ENCODE results near the gene SP140L.
"Not testable (repeated sequence)": the region's sequence is repeated elsewhere in the genome, so short reads cannot be mapped to it uniquely, and the experiment has no call there.

SP140L gene

DNA sequence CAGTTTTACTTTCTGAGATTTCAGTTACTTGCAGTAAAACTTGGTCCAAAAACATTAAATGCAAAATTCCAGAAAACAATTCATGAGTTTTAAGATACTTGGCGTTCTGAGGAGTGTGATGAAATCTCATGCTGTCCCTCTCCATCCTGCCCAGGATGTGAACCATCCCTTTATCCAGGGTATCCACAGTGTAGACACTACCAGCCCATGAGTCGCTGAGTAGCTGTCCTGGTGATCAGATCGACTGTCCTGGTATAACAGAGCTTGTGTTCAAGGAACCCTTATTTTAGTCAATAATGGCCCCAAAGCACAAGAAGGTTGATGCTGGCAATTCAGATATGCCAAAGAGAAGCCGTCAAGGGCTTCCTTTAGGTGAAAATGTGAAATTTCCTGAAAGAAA, 92.2 kb downstream of the SP140L start:
- DNase-seq (ENCODE audit: low spot score) = no peak

GRCh38 chr2:230422149-230422548, 95.2 kb downstream of the SP140L start:
- no peak for DNase-seq (ENCODE audit: low spot score)

DNA sequence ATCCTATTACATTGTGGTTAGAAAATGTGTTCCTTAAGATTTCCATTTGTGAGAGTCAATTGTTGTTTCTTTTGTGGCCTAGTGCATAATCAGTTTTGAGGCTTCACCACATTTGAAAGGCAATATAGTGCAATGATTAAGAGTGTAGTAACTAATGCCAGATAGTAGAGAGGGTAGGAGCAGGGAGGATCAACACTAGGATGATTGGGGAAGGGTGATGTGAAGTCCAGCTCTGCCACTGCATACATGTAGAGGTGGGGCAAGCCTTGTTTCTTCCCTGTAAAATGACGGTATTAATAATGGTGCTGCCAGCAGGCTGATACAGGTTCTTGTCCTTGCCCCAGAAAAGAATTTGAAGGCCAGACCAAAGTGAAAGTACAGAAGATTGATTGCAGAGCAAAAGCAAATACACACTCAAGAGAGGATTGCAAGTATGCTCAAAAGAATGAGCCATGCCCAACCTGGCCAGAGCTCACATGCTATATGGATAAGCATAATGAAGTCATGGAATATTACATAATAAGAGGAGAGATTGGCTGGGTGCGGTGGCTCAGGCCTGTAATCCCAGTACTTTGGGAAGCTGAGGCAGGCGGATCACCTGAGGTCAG, 97.0 kb downstream of the SP140L start:
- no peak for DNase-seq (ENCODE audit: low spot score)

GRCh38 chr2:230425377-230425776, 98.4 kb downstream of the SP140L start:
- no peak for DNase-seq (ENCODE audit: low spot score)

DNA sequence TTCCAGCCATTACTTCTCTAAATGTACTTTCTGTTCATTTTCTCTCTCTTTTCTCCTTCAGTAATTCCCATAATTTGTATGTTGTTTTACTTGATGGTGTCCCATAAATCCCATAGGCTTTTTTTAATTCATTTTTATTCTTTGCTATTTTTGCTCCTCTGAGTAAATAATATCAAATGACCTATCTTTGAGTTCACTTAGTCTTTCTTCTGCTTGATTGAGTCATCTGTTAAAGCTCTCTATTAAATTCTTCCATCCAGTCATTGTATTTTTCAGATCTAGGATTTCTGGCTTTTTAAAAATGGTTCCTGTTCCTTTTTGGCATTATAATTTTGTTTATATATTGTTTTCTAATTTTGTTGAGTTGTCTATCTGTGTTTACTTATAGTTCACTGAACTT, 102.5 kb downstream of the SP140L start:
- no peak for DNase-seq (ENCODE audit: low spot score)

DNA sequence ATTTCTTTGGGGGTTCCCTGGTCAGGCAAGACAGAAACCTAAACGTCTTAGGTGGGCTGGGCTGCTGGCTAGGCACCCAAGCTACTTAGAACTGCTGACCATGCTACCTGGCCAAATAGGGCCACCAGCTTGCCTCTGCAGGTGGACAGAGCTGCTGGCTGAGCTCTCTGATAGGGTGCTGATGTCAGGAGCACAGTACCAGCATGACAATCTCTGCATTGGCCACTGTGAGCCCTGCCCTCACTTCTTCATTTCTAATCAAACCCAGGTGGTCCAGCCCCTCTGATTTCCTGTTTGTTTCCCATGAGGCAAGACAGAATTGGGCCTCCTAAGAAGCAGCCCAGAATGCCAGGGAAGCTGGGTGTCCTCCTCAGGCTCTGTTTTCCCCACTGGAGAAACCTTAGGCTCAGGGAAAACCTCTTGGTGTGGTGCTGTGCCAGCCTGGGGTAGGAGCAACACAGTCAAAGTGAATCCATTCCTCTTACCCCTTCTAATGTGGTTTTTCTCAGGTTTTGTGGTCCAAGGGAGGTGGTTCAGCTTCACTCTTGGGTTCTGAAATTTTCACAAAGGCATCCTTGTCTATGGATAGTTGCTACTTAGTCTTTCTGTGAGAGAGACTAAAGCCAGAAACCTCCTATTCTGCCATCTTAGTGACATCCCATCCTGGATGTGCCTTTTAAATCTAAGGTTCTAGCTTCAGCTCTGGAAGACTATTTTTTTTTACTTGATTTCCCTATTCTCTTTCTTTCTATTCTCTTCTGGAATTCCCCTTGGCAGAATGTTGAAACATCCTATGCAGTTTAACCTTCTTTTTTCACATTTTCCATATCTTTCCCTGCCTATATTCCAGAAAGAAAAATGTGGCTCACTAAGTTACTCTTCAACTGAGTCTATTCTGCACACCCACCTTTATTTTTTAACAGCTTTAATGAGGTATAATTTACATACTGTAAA, 104.2 kb downstream of the SP140L start:
- no peak for DNase-seq (ENCODE audit: low spot score)

DNA sequence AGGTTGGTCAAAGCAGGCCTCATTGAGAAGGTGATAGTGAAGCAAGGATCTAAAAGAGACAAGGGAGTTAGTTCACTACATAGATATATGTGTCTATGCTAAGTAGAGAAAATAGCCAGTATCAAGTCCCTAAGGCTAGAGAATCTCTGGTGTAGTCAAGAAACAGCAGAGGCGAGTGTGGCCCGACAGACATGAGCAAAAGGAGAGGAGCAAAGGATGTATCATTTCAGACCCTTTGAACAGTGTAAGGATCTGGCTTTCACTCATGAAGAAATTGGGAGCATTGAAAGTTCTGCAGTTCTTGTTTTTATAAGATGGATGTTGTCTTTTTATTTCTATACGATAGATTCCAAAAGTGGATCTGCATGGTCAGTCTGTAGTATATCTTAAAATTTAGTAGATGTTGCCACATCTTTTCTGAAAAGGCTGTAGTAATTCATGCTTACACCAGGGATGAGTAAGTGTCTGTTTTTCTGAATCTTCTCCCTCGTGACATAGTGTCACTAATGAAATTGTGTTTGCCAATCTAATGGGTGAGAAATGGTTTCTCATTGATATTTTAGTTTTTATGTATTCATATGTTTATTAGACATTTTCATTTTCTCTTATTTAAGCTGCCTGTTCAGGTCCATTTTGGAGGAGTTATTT, 107.8 kb downstream of the SP140L start:
- no peak for DNase-seq (ENCODE audit: low spot score)

DNA sequence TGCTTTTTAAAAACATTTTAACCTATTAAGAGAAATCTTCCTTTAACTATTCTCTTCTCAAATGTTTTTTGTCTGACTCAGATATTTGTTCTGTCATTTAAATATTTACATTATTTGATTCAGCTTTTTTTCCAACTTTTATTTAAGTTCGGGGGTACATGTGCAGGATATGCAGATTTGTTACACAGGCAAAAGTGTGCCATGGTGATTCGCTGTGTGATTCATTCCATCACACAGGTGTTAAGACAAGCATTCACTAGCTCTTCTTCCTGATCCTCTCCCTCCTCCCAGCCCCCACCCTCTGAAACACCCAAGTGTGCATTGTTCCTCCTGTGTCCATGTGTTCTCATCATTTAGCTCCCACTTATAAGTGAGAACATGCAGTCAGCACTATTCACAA, 108.4 kb downstream of the SP140L start:
- DNase-seq (ENCODE audit: low spot score) = no peak

- DNase-seq (ENCODE audit: low spot score) = not testable (repeated sequence)
Measured at GRCh38 chr2:230439121-230439520, 112.1 kb downstream of the SP140L start.

GRCh38 chr2:230439590-230439989, 112.6 kb downstream of the SP140L start:
- no peak for DNase-seq (ENCODE audit: low spot score)

DNA sequence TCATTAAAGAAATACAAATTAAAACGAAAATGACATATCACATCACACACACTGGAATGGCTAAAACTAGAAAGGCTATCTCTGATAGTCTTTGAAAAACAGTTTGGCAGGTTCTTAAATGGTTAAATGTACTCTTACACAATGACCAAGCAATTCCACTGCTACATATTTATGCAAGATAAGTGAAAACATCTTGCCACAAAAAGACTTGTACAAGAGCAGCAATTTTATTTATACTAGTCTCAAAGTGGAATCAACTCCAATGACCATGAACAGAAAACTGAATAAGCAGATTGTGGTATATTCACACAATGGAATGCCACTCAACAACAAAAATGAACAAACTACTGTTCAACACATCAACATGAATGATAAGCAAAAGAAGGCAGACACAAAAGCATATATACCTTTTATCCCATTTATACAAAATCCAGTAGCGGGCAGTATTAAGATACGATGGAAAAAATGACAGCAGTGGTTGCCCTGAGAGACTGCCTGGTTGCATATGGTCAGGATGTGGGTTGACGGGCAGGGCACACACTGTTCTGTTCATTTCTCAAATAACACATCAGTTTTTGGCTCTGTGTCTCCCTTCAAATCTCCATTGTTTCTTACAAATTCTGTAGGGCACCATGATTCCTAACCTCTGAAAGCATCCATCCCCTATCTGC, 114.4 kb downstream of the SP140L start:
- no peak for DNase-seq (ENCODE audit: low spot score)

DNA sequence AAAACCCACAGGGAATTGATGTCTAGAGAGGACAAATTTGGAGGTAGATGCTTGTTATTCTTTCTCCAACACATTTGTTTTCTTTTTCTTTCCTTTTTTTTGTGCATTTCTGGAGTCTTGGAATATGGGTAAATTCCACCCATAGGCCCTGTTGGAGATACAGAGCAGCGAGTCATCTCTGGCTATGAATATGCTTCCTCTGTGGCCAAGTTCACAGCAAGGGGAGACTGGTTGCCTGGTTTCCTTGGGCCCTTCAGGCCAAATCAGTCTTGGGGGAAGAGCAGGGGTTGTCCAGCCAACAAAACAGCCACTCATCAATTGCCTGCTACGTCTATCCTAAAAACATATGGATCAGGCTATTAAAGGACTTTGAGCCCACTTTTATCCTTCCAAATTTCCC, 116.5 kb downstream of the SP140L start:
- no peak for DNase-seq (ENCODE audit: low spot score)

DNA sequence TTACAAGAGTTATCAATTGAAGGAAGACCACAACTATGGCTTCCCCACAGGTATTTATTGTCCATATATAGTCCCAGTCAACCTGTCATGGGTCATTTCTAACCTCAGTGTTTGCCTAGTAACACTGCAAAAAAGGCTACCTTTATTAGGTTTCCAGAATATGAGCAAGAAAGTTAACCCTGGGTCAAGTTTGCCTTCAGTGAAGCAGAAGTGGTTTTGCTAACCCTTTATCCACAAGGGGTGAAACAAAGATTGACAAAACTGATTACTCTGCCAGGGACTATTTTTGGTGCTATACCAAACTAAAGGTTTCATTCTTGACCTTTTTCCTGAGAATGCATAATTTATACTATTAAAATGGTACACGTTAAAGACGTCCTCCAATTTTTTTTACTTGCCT, 117.8 kb downstream of the SP140L start:
- no peak for DNase-seq (ENCODE audit: low spot score)

GRCh38 chr2:230447036-230447435, 120.0 kb downstream of the SP140L start:
- DNase-seq (ENCODE audit: low spot score) = no peak

DNA sequence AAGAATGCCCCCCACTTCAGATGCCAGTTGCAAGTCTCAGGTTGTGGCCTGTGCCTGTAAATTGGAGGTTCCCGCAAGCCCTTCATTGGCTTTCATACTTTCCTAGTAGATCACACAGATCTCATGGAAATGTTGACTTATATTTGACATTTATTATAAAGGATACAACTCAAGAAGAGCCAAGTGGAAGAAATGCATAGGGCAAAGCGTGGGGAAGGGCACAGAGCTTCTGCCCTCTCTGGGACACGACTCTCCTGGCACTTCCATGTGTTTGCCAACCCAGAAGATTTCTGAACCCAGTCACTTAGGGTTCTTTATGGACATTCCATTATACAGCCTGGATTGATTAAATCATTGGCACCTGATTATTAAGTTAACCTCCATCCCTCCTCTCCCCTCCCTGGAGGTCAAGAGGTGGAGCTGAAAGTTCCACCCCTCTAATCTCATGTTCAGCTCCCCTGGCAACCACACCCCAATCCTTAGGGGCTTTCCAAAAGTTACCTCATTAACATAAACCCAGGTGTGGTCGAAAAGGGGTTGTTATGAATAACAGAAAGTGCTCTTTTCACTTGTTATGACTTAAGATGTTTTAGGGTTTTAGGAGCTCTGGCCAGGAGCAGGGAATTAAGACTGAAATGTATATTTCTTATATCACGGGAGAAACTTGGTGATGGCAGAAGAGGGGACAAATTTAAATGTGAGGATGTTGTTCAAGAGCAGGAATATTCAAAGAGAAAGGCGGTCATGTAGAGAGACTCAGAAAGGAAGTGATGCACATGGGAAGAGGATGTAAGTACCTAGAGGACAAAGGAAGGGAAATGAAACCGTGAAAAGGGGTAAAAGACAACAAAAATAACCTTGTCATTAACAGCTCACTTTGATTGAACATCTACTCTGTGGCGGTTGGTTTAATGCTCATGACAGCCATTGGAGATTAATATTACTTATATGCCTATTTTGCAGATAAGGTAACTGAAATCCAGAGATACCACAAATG, 120.8 kb downstream of the SP140L start:
- no peak for DNase-seq (ENCODE audit: low spot score)

DNA sequence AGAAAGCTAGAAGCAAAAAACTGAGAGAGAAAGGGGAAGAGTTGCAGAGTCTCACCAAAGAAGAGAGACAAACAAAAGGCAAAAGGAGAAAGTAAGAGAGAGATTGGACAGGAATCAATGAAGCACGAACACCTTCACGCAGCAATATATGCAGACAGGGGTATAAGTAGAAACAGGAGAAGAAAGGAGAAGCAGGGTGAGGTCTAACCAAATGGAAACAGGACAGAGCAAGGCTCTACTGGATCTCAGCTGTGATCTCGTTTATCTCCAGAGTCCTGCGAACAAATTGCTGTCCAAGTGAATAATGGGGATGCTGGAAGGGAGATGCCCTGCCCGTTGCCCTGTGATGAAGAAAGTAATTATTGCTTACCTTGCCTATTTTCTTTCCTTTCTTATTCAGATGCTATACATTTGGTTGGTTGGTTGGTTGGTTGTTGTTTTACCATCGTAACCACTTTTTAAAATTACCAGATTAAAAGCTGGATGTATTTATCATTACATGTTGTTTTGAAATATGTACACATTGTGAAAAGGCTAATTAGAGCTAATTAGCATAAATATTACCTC, 123.0 kb downstream of the SP140L start:
- no peak for DNase-seq (ENCODE audit: low spot score)

DNA sequence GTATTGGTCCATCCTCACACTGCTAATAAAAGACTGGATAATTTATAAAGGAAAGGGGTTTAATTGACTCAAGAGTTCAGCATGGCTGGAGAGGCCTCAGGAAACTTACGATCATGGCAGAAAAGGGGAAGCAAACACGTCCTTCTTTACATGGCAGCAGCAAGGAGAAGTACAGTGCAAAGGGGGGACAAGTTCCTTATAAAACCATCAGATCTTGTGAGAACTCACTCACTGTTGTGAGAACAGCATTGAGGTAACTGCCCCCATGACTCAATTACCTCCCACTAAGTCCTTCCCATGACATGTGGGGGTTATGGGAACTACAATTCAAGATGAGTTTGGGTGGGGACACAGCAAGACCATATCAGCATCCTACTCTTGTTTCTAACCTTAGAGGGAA, 126.0 kb downstream of the SP140L start:
- DNase-seq (ENCODE audit: low spot score) = no peak

All from cerebellar cortex (tissue), 1 donor.